ENCODE results near the gene SAMD10. TPM values are rescaled to one million over a fixed set of nuclear protein-coding genes. Genes with fewer than 3 reads are reported as not detected.

SAMD10 gene
- polyA plus RNA-seq, 3 donors = 5.8 to 9.9 (median 9.3) TPM

DNA sequence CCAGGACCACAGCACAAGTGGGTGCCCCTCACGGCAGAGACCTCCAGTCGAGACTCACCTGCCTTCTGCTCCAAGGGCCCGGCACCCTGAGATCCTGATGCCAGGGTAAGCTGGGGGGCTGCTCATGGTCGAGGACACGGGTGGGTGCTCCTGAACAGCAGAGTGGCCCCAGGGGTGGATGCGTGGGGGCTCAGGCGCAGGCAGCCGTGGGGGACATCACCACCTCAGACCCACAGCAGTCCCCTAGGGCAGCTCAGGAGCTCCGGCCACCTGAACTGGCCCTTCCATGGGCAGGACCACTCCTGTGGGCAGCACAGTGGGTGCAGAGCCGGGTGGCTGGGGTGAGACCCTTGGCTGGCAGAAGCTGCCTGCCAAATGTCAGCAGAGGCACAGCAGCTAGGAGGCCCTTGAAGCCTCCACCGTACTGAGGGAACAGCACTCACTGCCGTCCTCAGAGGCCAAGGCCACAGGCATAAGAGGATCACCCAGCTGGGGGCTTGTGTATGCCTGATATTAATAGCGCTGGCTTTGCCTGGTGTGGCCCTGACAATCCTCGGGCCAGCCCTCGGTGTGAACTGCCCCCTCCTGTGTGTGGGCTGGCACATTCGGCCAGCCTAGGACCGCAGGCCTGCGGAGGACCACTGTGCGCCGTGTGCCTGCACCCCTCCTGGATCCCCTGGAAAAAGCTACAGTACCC, 28.6 kb downstream of the SAMD10 start:
- no peak for DNase-seq (ENCODE audit: extremely low read depth in 1 of 11, low read depth in 9 of 11, low spot score in 4 of 11)

- no peak for DNase-seq (ENCODE audit: extremely low read depth in 1 of 11, low read depth in 9 of 11, low spot score in 4 of 11)
These were observed 31.6 kb downstream of the SAMD10 start for GRCh38 chr20:63947638-63948456.

GRCh38 chr20:63946986-63947637, 32.3 kb downstream of the SAMD10 start:
- no peak for DNase-seq (ENCODE audit: extremely low read depth in 1 of 11, low read depth in 9 of 11, low spot score in 4 of 11)

- no peak for DNase-seq (ENCODE audit: extremely low read depth in 1 of 11, low read depth in 9 of 11, low spot score in 4 of 11)
These were observed 33.2 kb downstream of the SAMD10 start for GRCh38 chr20:63945921-63946920.

- no peak for DNase-seq (ENCODE audit: extremely low read depth in 1 of 11, low read depth in 9 of 11, low spot score in 4 of 11)
These were observed 34.3 kb downstream of the SAMD10 start for GRCh38 chr20:63945031-63945658.

DNA sequence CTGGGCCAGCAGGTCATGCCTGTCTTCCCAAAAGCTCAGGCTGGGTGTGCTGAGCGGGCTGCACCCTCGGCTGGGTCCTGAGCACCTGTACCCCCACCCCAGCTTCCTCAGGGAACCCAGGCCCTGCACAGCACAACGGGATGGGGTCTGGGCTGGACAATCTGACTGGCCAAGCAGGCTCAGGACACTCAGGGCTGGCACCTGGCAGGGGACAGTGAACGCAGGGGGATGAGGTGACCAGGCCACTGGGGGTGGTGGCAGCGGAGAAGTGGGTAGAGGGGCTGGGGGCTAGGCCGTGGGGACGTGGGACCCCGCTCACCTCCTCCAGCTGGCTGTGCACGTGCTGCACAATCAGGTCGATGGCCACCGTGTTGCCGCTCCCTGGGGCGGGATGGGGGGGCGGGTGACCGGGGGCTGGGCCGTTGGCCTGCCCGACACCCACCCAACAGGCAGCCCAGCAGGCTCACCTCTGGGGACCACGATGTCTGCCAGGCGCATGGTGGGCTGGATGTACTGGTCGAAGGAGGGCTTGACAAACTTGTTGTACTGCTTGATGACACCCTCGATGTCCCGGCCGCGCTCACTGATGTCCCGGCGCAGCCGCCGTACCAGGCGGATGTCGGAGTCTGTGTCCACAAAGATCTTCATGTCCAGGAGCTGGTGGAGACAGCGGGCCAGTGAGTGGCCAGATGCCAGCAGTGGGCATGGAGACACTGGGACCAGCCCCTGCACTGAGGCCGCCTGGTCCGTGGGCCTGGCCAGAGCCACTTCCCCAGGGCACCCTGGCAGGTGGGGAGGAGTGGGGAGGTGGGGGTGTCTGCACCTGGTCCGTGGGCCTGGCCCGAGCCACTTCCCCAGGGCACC, 35.1 kb downstream of the SAMD10 start:
- no peak for DNase-seq (ENCODE audit: extremely low read depth in 1 of 11, low read depth in 9 of 11, low spot score in 4 of 11)

DNA sequence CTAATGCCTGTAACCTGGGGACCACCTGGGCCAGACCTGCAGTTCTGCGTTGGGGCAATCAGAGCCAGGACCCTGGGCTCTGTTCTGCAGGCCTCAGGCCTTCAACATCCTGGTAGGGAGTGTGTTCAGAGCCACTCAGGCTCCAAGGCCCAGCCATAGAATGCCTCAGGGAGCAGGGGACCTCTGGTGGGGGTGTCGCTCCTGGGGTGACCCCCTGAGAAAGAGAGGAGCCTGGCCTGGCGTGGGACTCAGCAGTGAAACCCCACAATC, 35.7 kb downstream of the SAMD10 start:
- no peak for DNase-seq (ENCODE audit: extremely low read depth in 1 of 11, low read depth in 9 of 11, low spot score in 4 of 11)

- DNase-seq (ENCODE audit: extremely low read depth in 1 of 11, low read depth in 9 of 11, low spot score in 4 of 11) = no peak
These were observed 36.3 kb downstream of the SAMD10 start for GRCh38 chr20:63942969-63943807.

GRCh38 chr20:63942250-63942951, 37.0 kb downstream of the SAMD10 start:
- no peak for DNase-seq (ENCODE audit: extremely low read depth in 1 of 11, low read depth in 9 of 11, low spot score in 4 of 11)

DNA sequence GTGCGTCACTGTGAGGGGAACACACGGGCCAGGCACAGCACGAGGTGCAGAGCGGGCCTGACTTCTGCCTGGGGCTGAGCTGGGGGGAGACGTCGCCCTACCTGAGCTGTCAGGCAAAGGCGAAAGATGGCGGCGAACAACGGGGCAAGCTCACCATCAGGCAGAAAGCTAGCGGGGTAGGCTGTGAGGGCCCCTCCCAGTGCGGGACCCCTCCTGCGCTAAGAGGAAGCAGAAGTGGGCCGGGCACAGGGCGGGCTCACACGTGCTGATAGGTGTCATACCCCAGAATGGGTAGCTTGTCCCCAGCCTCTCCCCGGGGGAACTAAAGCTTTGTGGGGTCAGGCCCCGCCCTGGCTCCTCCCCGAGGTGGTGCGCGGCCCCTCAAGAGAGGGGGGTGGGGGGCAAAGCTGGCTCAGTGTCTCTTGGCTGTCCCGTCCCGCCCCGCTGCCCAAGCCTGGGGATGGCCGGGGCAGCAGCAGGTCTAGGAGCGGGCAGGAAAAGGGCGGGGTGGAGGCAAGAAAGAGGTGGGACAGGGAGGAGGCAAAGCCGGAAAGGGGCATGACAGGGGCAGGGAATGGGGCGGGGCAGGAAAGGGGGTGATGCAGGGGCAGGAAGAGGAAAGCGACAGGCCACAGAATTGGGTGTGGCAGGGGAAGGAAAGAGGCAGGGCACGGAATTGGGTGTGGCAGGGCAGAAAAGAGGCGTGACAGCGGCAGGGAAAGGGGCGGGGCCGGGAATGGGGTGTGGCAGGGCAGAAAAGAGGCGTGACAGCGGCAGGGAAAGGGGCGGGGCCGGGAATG, 38.0 kb downstream of the SAMD10 start:
- DNase-seq (ENCODE audit: extremely low read depth in 1 of 11, low read depth in 9 of 11, low spot score in 4 of 11) = no peak

DNA sequence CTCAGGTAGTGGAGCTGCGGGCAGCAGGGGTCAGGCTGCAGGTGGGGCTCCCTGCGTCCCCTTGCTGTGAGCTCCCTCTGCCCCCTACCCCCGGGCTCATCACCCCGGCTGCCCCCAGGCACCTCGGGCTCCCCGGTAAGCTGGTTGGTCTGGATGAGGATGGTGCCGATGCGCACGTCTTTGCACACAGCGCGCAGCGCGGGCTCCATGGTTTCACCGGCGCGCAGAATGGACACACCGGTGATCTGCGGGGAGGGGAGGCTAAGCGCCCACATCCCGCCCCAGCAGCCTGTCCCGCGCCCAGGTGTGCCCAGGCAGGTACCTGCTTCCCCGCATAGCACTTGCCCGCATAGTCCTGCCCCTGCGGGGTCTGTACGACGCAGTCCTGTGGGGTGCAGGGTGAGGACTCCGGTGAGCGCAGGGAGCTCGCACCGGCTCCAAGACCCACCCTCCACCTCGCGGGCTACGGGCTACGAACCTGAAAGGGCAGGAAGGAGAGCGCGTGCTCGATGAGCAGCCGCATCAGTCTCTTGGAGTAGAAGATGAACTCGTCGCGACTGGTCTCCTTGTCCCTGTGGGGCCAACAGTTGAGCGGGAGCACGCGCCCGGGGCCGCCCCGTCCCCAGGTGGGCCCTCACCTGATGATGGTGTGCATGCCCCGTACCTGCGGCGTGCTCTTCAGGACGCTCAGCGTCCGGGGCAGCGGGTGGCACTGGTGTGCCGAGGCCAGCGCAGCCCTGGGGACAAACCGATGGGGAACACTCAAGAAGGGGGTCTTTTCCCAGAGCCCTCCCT, 38.8 kb downstream of the SAMD10 start:
- DNase-seq (ENCODE audit: extremely low read depth in 1 of 11, low read depth in 9 of 11, low spot score in 4 of 11) = no peak

DNA sequence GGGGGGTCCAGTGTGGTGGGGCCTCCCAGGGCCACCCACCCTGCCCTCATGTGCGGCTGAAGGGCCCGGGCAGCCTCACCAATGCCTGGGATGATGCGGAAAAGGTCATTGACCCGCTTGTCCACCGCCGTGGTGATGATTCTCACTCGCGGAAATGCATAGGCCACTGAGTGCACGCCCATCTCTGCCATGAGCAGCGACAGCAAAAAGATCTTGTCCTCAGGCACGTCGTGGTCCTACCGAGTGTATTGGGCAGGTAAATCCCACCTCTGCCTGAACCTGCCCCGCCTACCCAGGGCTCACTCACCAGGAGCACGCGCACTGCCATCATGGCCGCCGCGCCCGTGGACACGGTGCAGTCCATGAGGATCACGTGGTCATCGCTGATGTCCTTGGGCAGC, 39.4 kb downstream of the SAMD10 start:
- no peak for DNase-seq (ENCODE audit: extremely low read depth in 1 of 11, low read depth in 9 of 11, low spot score in 4 of 11)

- DNase-seq (ENCODE audit: extremely low read depth in 1 of 11, low read depth in 9 of 11, low spot score in 4 of 11) = no peak
These were observed 40.1 kb downstream of the SAMD10 start for GRCh38 chr20:63939061-63939935.

DNA sequence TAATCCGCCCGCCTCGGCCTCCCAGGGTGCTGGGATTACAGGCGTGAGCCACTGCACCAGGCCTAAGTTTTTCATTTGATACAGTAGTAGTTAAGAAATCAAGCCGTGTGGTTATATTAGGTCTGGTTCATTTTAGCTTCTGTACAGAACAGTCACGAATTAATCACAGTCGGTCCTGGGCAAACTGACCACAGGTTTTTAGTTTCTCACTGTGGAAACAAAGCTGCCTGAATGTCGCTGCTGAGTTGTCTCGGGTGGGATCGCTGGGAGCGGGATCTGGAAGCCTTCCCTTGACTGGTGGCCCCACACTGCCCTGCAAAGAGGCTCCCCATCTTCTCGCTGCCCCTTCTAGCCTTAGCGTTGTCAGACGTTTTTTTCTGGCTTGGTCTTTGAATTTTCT, 41.8 kb downstream of the SAMD10 start:
- no peak for DNase-seq (ENCODE audit: extremely low read depth in 1 of 11, low read depth in 9 of 11, low spot score in 4 of 11)
